H9 (cell line): ENCODE results near the gene NAXD. TPM values are rescaled to one million over a fixed set of nuclear protein-coding genes. Genes with fewer than 3 reads are reported as not detected.

Source experiments
- DNase-seq: peaks from one replicate; pipeline ENCODE4 v3.0.0-alpha.2; 2017
- H2AFZ ChIP-seq: one replicate; pipeline ENCODE4 v1.6.1; 2013; ENCODE audit warnings: mild to moderate bottlenecking, low read length, control low read depth, moderate library complexity
- H2AK5ac ChIP-seq: 2 replicates; pipeline ENCODE4 v1.6.1; 2013; ENCODE audit warnings: low read length, control low read depth, mixed read lengths; ENCODE audit not compliant: insufficient read length
- H2BK120ac ChIP-seq: one replicate; pipeline ENCODE4 v1.6.1; 2013; ENCODE audit warnings: low read depth, mild to moderate bottlenecking, low read length, control low read depth, inconsistent platforms; ENCODE audit not compliant: poor library complexity, severe bottlenecking
- H2BK12ac ChIP-seq: 2 replicates; pipeline ENCODE4 v1.6.1; 2013; ENCODE audit warnings: low read length, control low read depth, mixed read lengths, low read depth; ENCODE audit not compliant: insufficient read length
- H2BK15ac ChIP-seq: 2 replicates; pipeline ENCODE4 v1.6.1; 2013; ENCODE audit warnings: low read depth, low read length, control low read depth
- H2BK20ac ChIP-seq: one replicate; pipeline ENCODE4 v1.6.1; 2013; ENCODE audit warnings: low read depth, mild to moderate bottlenecking, low read length, control low read depth, inconsistent platforms; ENCODE audit not compliant: poor library complexity, severe bottlenecking
- H2BK5ac ChIP-seq: 2 replicates; pipeline ENCODE4 v1.6.1; 2013; ENCODE audit warnings: low read length, control low read depth, mixed read lengths; ENCODE audit not compliant: insufficient read length
- H3K14ac ChIP-seq: 2 replicates; pipeline ENCODE4 v1.6.1; 2013; ENCODE audit warnings: low read length, control low read depth; ENCODE audit not compliant: insufficient read depth
- H3K18ac ChIP-seq: 2 replicates; pipeline ENCODE4 v1.6.1; 2013; ENCODE audit warnings: low read depth, mild to moderate bottlenecking, mixed read lengths, low read length, control low read depth; ENCODE audit not compliant: insufficient read length
- H3K23ac ChIP-seq: 2 replicates; pipeline ENCODE4 v1.6.1; 2013; ENCODE audit warnings: low read length, control low read depth, mixed read lengths, low read depth; ENCODE audit not compliant: insufficient read length
- H3K23me2 ChIP-seq: 2 replicates; pipeline ENCODE4 v1.6.1; 2013; ENCODE audit warnings: low read depth, mild to moderate bottlenecking, mixed read lengths, low read length, control low read depth; ENCODE audit not compliant: insufficient read length, poor library complexity, severe bottlenecking
- H3K27ac ChIP-seq: 2 replicates; pipeline ENCODE4 v1.5.1; 2013; ENCODE audit warnings: low read length, control low read depth, mixed read lengths, low read depth; ENCODE audit not compliant: insufficient read length
- H3K27me3 ChIP-seq: 2 replicates; pipeline ENCODE4 v1.6.1; 2013; ENCODE audit warnings: low read length, control low read depth, inconsistent platforms; ENCODE audit not compliant: insufficient read depth
- H3K4ac ChIP-seq: 2 replicates; pipeline ENCODE4 v1.6.1; 2013; ENCODE audit warnings: low read depth, mild to moderate bottlenecking, control low read depth, inconsistent platforms, low read length, moderate library complexity
- H3K4me1 ChIP-seq: 2 replicates; pipeline ENCODE4 v1.6.1; 2013; ENCODE audit warnings: low read length, control low read depth, inconsistent platforms; ENCODE audit not compliant: insufficient read depth
- H3K4me2 ChIP-seq: 2 replicates; pipeline ENCODE4 v1.6.1; 2013; ENCODE audit warnings: low read length, control low read depth, mixed read lengths; ENCODE audit not compliant: insufficient read length, insufficient read depth
- H3K56ac ChIP-seq: 2 replicates; pipeline ENCODE4 v1.6.1; 2013; ENCODE audit warnings: low read depth, mild to moderate bottlenecking, mixed read lengths, low read length, control low read depth; ENCODE audit not compliant: insufficient read length
- H3K79me1 ChIP-seq: 2 replicates; pipeline ENCODE4 v1.6.1; 2013; ENCODE audit warnings: low read depth, mild to moderate bottlenecking, moderate library complexity, low read length, control low read depth, inconsistent platforms; ENCODE audit not compliant: insufficient read depth, poor library complexity, severe bottlenecking
- H3K79me2 ChIP-seq: 2 replicates; pipeline ENCODE4 v1.6.1; 2013; ENCODE audit warnings: low read length, control low read depth, inconsistent platforms; ENCODE audit not compliant: insufficient read depth
- H3K9ac ChIP-seq: 2 replicates; pipeline ENCODE4 v1.6.1; 2013; ENCODE audit warnings: low read length, control low read depth, mixed read lengths; ENCODE audit not compliant: insufficient read length; ENCODE audit errors: extremely low read depth
- H3K9me3 ChIP-seq: one replicate; pipeline ENCODE4 v1.6.1; 2013; ENCODE audit warnings: low read depth, low read length, inconsistent platforms; ENCODE audit not compliant: control insufficient read depth
- H3T11ph ChIP-seq: one replicate; pipeline ENCODE4 v1.6.1; 2013; ENCODE audit warnings: mild to moderate bottlenecking, low read length, control low read depth, inconsistent platforms
- H4K20me1 ChIP-seq: one replicate; pipeline ENCODE4 v1.6.1; 2013; ENCODE audit not compliant: control insufficient read depth, insufficient read length, insufficient read depth
- H4K5ac ChIP-seq: 2 replicates; pipeline ENCODE4 v1.6.1; 2013; ENCODE audit warnings: low read depth, mild to moderate bottlenecking, mixed read lengths, low read length, control low read depth; ENCODE audit not compliant: insufficient read length
- H4K8ac ChIP-seq: replicated peaks from 2 replicates; pipeline ENCODE4 v1.6.1; 2013; ENCODE audit warnings: low read length, control low read depth, mixed read lengths, low read depth; ENCODE audit not compliant: insufficient read length
- H4K91ac ChIP-seq: 2 replicates; pipeline ENCODE4 v1.6.1; 2013; ENCODE audit warnings: low read depth, mild to moderate bottlenecking, moderate library complexity, mixed read lengths, low read length, control low read depth; ENCODE audit not compliant: insufficient read length
- H3K27ac Mint-ChIP-seq, 3 experiments: 2 replicates in 2 of 3; 3 replicates in 1 of 3; pipeline ENCODE4 v1.8.0; 2020 to 2021; ENCODE audit warnings: mixed read lengths in 3 of 3, mild to moderate bottlenecking in 1 of 3, moderate library complexity in 1 of 3
- H3K27me3 Mint-ChIP-seq: 2 replicates; pipeline ENCODE4 v1.8.0; 2021; ENCODE audit warnings: low read depth, mild to moderate bottlenecking, moderate library complexity, mixed read lengths
- H3K36me3 Mint-ChIP-seq, 3 experiments: 2 replicates in 2 of 3; 3 replicates in 1 of 3; pipeline ENCODE4 v1.8.0; 2020 to 2021; ENCODE audit warnings: low read depth in 3 of 3, mixed read lengths in 3 of 3; ENCODE audit not compliant: insufficient read depth in 1 of 3
- H3K4me1 Mint-ChIP-seq, 2 experiments: 2 replicates each; pipeline ENCODE4 v1.8.0; 2020; ENCODE audit warnings: mixed read lengths in 2 of 2
- H3K4me3 Mint-ChIP-seq, 2 experiments: 2 replicates in 1 of 2; 3 replicates in 1 of 2; pipeline ENCODE4 v1.8.0; 2020 to 2021; ENCODE audit warnings: mild to moderate bottlenecking in 2 of 2, mixed read lengths in 2 of 2, moderate library complexity in 1 of 2
- H3K9me3 Mint-ChIP-seq, 2 experiments: 2 replicates in 1 of 2; 3 replicates in 1 of 2; pipeline ENCODE4 v1.8.0; 2020; ENCODE audit warnings: mild to moderate bottlenecking in 2 of 2, mixed read lengths in 2 of 2, moderate library complexity in 1 of 2
- WGBS: extraction: QIAGEN DNeasy Blood & Tissue Kit; methylation state at CpG from one replicate; pipeline ENCODE4 v1.1.7; 2013; ENCODE audit warnings: missing lambda C conversion rate, low lambda C conversion rate, mixed read lengths; ENCODE audit not compliant: insufficient read length; ENCODE audit errors: extremely low coverage; 5-methylcytosine and 5-hydroxymethylcytosine counted together
- total RNA-seq: library from RNA; stranded (reverse); gene quantifications from 2 replicates; pipeline ENCODE4 v1.2.1, GENCODE V29; 2021
- TF ChIP-seq, protein P1 (sequence below): fragments of 200-600 bp; sonication (generic); conservative IDR thresholded peaks from 3 replicates; pipeline ENCODE4 v1.8.0; 2021; ENCODE audit warnings: antibody characterized with exemption, mild to moderate bottlenecking

NAXD gene
- total RNA-seq, 1 experiment from 2014 or later, result 25.5 TPM

DNA sequence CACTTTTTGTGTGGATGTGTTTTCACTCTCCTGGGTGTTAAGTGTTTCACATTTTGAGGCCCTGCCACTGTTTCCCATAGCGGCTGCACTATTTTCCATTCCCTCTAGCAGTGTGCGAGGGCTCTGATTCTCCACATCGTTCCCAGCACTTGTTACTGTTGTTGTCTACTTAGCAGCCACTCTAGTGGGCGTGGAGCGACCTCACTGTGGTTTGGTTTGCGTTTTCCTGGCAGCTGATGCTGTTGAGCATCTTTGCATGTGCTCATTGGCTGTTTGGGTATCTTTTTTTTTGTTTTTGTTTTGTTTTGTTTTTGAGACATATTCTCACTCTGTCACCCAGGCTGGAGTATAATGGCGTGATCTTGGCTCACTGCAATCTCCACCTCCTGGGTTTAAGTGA lies 14.4 kb downstream of the NAXD start:
- Histone ChIP-seq H3K9ac (no peak overlapping the region), H2AFZ (no peak overlapping the region), H3K18ac (no peak overlapping the region), H4K8ac (no peak overlapping the region), H3T11ph (no peak overlapping the region), H2BK20ac (no peak overlapping the region), H3K4me2 (no peak overlapping the region), H2BK120ac (no peak overlapping the region), H3K23me2 (no peaks in the 10 kb centered on the region), H3K79me2 (peaks cover 16% of the 10 kb centered on the region; the same call in 1 of the 2 replicates), H4K91ac (no peak overlapping the region), H2AK5ac (no peak overlapping the region), H2BK15ac (no peak overlapping the region), H2BK5ac (no peak overlapping the region), H3K4ac (no peak overlapping the region), H3K79me1 (peaks cover 10% of the 10 kb centered on the region), H4K5ac (no peak overlapping the region), H3K27me3 (no peaks in the 10 kb centered on the region), H3K56ac (no peak overlapping the region), H3K9me3 (no peaks in the 10 kb centered on the region), H3K4me1 (no peaks in the 10 kb centered on the region), H3K27ac (no peak overlapping the region), H3K14ac (no peak overlapping the region), H3K23ac (no peak overlapping the region), H4K20me1 (no peaks in the 10 kb centered on the region), H2BK12ac (no peak overlapping the region)
- WGBS, result no CpG with 5 or more reads among the region's 7 CpGs
- TF ChIP-seq, protein P1, sequence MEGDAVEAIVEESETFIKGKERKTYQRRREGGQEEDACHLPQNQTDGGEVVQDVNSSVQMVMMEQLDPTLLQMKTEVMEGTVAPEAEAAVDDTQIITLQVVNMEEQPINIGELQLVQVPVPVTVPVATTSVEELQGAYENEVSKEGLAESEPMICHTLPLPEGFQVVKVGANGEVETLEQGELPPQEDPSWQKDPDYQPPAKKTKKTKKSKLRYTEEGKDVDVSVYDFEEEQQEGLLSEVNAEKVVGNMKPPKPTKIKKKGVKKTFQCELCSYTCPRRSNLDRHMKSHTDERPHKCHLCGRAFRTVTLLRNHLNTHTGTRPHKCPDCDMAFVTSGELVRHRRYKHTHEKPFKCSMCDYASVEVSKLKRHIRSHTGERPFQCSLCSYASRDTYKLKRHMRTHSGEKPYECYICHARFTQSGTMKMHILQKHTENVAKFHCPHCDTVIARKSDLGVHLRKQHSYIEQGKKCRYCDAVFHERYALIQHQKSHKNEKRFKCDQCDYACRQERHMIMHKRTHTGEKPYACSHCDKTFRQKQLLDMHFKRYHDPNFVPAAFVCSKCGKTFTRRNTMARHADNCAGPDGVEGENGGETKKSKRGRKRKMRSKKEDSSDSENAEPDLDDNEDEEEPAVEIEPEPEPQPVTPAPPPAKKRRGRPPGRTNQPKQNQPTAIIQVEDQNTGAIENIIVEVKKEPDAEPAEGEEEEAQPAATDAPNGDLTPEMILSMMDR, result no peak
- Mint-ChIP-seq H3K36me3 (peaks cover 24 to 70% (median 55%) of the 10 kb centered on the region in 3 experiments), H3K27ac (no peak overlapping the region), H3K4me3 (no peak overlapping the region), H3K27me3 (no peaks in the 10 kb centered on the region), H3K9me3 (no peaks in the 10 kb centered on the region), H3K4me1 (peaks cover 16 to 17% of the 10 kb centered on the region in 2 experiments)
- no peak for DNase-seq
